Measurements from ENCODE around the gene APOL4.

GRCh38 chr22:36192542-36192941, 9.1 kb downstream of the APOL4 start:
- TF ChIP-seq CTCF (IDR thresholded peaks at IDR 0.05) (no peak), POLR2A (IDR thresholded peaks at IDR 0.05) (no peak)
